ENCODE results near the gene CBFB.

DNA sequence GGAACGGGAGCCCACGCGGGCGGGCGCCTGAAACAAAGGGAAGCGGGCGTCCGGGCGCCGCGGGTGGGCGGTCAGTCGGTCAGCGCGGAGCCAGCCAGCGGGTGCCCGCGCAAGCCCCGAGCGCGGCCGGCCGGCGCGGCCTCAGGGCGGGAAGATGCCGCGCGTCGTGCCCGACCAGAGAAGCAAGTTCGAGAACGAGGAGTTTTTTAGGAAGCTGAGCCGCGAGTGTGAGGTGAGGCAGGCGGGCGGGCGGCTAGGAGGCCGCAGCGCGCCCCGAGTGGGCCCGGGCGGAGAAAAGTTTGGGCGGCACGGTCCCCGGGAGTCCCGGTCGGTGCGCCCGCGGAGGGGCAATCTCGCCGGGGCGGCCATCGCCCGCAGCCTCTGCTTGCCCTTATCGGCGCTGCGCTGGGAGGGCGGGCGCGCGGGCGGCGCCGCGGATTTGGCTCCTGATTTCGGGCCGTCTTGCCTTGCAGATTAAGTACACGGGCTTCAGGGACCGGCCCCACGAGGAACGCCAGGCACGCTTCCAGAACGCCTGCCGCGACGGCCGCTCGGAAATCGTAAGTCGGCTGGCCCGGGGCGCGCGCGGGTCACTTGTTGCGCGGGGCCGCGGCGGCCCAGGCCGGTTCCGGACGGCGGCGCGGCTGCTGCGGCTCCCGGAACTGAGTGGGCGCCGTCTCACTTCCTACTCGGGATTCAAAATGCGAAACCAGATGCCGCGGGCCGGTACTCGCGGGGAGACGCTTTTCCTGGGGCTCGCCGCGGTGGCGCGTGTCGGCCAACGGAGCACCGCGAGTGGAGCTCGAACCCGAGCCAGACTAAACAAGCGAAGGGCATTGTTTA lies 526 bp downstream of the CBFB start:
- TF ChIP-seq, protein P1, sequence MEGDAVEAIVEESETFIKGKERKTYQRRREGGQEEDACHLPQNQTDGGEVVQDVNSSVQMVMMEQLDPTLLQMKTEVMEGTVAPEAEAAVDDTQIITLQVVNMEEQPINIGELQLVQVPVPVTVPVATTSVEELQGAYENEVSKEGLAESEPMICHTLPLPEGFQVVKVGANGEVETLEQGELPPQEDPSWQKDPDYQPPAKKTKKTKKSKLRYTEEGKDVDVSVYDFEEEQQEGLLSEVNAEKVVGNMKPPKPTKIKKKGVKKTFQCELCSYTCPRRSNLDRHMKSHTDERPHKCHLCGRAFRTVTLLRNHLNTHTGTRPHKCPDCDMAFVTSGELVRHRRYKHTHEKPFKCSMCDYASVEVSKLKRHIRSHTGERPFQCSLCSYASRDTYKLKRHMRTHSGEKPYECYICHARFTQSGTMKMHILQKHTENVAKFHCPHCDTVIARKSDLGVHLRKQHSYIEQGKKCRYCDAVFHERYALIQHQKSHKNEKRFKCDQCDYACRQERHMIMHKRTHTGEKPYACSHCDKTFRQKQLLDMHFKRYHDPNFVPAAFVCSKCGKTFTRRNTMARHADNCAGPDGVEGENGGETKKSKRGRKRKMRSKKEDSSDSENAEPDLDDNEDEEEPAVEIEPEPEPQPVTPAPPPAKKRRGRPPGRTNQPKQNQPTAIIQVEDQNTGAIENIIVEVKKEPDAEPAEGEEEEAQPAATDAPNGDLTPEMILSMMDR (IDR thresholded peaks at IDR 0.05), result no peak
- TF ChIP-seq POLR2A (IDR thresholded peaks at IDR 0.05), result no peak
- peak in 2 of 3 donors; percentile 28 to 42 for TF ChIP-seq POLR2AphosphoS5 (IDR thresholded peaks at IDR 0.05)

Measured in breast epithelium (tissue), 3 donors.